ENCODE measurements around the gene P2RY8.

DNA sequence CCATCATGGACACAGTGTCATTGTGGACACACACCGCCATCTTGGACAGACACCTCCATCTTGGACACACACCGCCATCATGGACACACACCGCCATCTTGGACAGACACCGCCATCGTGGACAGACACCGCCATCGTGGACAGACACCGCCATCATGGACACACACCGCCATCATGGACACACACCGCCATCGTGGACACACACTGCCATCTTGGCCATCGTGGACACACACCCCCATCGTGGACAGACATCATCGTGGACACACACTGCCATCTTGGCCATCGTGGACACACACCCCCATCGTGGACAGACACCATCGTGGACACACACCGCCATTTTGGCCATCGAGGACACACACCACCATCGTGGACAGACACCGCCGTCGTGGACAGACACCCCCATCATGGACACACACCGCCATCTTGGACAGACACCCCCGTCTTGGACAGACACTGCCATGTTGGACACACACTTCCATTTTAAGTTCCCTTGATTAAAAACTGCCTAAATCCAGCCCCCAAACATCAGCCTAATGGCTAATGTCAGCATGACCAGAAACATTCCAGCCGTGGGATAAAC lies 93.4 kb downstream of the P2RY8 start:
- TF ChIP-seq, protein P1, sequence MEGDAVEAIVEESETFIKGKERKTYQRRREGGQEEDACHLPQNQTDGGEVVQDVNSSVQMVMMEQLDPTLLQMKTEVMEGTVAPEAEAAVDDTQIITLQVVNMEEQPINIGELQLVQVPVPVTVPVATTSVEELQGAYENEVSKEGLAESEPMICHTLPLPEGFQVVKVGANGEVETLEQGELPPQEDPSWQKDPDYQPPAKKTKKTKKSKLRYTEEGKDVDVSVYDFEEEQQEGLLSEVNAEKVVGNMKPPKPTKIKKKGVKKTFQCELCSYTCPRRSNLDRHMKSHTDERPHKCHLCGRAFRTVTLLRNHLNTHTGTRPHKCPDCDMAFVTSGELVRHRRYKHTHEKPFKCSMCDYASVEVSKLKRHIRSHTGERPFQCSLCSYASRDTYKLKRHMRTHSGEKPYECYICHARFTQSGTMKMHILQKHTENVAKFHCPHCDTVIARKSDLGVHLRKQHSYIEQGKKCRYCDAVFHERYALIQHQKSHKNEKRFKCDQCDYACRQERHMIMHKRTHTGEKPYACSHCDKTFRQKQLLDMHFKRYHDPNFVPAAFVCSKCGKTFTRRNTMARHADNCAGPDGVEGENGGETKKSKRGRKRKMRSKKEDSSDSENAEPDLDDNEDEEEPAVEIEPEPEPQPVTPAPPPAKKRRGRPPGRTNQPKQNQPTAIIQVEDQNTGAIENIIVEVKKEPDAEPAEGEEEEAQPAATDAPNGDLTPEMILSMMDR (IDR thresholded peaks at IDR 0.05), result no peak
- TF ChIP-seq EZH2 (IDR thresholded peaks at IDR 0.05; ENCODE audit: borderline replicate concordance, insufficient read depth, low read depth, low read length, poor library complexity, severe bottlenecking), result no peak

Measured in B cell (primary cell).